HG02763 (cell line): ENCODE results near the gene ZFYVE28.

Experiments used
- ATAC-seq: cut with Tn5 transposase; IDR thresholded peaks from one replicate; pipeline ENCODE4 v1.9.1; 2021; ENCODE audit warnings: mild to moderate bottlenecking, moderate library complexity; ENCODE audit not compliant: unreplicated experiment

ZFYVE28 gene

DNA sequence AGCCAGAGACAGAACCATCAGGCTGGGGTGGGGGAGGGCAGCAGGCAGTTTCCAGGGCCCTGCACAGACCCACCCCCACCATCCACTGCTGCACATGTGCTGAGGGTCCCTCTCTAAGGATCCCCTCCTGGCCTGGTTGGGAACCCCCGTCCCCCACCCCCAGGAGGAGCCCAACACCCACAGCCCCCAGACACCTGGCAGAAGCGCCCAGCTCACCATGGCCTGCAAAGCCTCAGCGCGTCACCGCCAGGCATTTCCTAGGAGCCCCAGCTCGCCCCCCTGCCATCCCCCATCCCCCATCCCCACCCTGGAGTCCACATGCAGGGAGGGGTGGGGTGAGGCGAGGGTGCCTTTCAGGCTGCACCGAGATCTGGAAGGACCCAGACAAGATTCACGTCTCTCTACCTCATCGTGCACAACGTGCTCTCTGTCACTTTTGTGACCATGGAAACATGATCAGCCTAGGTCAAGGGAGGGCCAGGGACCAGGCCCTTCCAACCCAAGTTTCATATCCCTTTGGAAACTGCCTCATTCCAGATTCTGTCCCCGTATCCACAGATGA is 165.8 kb downstream of the ZFYVE28 start:
- no peak for ATAC-seq

DNA sequence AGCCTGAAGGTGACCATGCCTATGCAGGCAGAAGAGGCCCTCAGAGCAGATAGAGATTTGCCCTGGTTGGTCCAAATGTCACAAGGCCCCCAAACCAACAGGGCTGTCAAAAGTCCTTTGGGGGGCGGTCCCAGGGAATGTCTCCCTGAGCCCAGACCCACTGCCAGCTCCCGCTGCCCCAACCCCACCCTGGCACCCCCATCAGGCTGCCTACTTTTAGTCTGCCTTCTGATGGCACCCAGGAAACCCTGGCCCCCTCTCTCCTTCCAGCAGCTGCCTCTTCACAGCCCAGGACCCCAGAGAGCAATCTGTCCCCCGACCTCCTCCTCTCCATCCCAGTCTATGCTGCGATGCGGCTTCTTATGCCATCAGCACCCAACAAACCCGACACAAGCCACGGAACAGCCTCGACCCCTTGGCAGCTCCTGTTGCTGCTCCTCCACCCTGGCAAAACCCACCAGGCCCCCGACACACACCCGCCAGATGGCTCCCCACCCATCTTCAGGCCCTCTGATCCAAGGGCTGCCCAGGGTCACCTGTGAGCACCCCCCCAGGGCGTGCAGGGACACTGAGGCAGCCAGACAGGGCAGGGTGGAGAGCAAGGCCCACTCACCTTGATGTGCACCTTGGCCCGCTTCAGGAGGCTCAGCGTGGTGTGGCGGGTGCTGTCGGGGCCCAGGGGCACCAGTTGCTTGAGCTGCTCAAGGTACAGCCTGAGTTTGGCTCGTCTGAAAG is 166.5 kb downstream of the ZFYVE28 start:
- ATAC-seq: no peak

DNA sequence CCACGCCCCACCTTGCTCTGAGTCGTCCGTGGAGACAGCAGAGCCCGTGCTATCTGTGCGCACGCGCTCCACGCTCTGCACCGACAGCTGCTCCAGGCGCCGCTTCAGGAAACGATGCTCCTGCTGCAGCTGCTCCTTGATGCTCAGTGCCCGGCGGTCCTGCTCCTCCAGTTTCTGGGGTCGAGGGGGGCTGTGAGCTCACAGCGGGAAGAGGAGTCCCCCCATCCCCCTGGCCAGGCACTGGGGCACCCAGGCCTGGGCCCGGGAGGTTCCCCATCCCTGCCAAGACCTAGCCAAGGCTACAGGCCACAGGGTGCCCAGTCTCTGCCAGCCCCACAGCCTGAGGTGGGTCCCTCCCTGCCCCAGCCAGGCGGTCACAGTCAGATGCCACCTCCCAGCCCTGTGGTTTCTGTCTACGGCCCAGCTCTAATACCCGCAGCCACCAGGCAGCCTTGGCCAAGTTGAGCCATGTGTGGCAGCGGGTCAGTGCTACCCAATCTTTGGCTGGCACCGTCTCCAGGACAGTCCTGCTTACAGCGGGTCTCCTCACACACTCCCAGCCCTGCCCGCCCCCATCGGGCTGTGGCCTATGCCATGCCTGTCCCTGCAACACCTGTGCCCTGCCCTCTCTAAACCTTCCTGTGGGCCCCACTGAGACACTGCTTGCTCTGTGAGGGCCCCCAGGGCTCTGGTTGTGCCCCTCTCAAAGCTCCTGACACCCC is 167.2 kb downstream of the ZFYVE28 start:
- ATAC-seq: no peak

DNA sequence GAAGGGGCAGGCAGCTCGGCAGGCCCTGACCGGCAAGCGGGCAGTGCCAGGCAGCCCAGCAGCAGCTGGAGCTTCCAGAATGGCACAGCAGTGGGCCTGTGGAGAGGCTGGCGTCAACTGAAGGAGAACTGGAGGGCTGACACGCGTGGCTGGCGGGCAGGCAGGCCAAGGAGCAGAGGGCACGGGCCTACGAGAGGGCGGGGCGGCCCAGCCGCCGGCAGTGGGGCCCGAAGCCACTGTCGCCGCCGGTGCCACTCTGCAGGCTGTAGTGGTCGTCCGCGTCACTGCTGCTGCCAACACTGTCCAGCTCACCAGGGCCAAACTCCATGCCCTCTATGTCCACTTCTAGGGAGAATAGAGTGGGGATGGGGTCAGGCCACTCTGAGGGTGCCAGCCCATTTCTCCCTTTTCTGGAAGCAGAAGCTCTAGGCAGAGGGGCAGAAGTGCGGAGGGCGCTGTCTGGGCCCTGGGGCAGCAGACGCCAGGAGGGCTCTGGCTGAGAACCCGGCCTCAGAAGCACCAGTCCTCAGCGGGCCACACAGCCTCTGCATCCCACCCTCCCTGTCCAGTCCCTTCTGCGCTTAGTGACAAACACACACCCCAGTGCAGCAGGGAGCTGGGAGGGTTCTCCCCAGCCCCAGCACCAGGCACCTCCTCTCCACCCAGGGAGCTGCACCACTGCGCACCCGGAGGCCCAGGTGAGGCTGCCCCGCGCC is 167.9 kb downstream of the ZFYVE28 start:
- no peak for ATAC-seq

DNA sequence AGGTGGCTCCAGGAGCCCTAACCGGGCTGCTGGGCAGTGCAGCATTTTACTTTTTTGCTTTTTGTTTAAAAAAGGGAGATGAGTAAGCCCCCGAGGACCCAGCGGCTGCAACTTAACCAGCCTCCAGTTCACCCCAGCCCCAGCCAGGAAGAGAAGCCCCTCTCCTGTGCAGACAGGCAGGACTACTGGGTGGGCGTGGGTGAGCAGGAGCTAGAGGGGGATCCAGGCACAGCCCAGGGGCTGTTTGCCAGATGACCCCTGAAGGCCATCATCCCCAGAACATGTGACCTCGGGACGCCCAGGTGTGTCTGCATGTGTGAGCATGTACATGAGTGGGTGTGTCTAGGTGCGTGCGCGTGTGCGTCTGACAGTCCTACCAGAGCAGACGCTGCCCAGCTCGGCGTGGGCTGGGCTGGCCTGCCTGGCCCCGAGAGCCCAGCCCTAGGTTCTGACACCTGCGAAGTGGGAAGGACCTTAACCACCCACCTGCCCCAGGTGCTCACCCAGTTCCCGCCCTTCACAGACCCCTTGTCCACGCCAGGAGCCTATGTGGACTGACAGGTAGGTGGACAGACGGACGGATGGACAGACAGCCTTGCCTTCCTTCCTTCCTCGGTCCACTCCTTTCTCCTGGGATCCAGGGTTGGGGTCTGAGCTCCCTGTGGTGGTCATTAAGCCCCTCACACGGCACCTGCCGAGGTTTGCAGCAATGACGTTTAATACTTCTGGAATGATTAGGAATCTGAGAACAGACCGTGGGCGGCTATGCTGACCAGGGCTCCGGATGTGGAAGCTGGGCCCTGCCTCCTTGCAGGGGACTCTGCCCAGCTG is 168.7 kb downstream of the ZFYVE28 start:
- ATAC-seq: no peak

DNA sequence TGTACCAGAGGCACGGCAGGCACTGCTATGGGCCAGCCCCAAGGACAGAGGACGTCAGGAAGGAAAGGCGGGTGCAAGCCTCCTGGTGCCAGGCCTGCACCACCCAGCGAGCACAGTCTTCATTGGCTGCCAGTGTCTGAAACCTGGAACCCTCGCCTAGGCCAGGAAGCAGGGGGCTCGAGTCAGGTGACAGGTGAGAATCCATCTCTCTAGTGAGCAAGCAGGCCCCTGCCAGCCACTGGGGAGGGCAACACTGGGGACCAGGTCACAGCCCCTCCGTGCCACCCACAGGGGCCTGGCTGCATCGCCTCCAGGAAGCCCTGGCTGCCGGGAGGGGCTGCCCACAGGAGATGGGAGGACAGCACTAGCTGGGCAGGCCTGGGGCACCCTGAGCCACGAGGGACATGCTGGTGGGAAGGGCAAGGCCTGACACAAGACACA is 169.6 kb downstream of the ZFYVE28 start:
- ATAC-seq: no peak

DNA sequence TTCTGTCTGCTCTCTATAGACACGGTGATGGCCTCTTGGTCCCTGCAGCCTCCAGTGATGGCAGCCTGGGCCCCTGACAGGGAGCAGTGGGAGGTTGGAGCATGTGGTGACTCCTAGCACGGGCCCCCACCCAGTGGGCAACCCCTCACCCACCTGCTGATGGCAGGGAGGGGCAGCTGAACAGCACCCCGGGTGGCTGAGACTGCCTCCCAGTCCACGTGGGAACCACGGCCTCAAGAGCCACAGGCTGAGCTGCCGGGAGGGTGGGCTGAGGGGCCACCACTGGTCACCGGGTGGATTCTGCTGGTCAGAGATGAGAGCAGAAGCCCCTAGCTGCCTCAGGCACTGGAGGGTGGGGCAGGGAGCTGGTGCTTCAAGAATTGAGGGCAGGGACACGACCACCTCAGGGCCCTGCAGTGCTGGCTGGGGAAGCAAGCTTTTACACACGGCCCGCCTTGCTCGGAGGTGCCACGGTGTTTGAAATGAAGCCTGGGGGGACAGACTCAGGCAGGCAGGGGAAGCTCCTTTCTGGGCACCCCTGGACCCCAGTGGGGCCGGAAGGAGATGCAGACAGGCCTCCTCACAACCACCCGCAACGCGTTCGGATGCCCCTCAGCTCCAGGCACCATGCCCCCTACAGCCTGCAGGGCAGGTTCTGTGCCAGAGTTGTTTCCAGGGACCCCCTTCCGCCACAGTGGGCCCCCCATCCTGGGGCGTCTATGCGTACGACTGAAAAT is 170.2 kb downstream of the ZFYVE28 start:
- no peak for ATAC-seq

DNA sequence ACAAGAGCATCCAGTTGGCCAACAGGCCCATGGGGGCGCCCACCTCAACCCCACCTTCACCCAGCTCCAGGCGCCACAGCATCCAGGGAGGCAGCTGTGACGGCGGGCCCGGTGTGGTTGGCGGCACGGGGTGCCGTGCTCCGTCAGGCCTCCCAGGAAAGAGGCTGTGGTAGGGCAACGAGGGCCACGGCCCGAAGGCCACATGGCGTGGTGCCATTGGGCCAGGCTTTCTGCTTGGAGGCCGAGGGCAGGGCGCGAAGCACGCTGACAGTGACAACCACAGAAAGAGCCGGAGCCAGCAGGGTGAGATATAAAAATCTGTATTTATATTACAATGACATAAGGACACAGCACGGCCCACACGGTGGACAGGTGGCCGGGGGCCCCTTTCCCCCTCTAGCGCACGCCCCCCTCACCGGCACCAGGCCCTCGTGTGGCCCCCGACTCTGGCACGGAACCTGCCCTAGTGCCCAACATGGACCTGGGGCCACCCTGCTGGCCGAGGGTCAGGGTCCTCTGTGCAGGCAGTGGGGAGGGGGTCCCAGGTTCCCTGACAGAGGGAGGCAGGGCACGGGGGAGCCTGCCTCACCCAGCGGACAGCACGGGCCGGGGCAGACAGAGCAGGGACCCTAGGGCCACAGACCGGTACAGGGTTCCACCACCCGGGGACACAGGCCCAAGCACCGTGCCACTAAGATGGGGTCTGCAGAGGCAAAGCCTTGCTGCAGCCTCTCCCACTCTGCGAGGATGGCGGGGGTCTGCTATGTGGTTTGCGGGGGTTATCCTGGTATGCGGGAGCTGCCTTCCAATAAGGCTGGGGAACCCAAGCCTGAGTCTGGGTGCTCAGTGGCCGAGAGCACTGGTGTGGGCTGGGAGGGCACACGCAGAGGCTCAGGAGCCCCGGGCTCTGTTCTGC is 171.1 kb downstream of the ZFYVE28 start:
- no peak for ATAC-seq

DNA sequence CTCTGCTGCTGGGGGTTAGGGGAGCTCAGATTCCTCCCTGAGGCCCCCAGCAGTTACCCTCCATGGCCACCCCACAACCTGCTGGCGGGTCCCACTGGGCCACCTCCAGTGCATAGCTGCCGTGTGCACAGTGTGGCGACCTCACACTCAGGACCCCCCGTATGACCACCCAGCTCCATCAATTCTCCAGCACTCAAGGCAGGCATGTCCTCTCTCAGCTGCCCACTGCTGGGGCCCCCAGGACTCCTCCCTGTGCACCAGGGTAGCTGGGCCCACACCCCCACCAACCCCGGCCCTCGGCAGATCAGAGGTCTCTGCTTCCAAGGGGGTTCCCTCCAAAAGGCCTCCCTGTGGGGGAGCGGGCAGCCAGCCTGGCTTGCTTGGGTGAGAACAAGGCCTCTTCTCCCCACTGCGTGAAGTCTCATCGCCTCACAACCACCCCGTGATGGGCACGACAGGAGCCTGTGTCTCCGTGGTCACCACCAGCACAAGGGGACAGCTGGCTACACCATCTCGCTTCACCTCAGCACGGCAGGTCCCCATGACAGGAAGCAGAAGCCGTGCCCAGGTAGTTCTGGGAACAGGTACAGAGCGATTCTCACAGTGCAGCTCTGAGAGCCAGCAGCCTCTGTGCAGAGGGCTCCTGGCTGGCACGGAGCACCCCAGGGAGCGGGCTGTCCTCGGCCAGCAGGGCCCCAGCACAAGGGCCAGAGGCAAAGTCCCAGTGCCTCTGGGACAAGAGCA is 171.9 kb downstream of the ZFYVE28 start:
- no peak for ATAC-seq

DNA sequence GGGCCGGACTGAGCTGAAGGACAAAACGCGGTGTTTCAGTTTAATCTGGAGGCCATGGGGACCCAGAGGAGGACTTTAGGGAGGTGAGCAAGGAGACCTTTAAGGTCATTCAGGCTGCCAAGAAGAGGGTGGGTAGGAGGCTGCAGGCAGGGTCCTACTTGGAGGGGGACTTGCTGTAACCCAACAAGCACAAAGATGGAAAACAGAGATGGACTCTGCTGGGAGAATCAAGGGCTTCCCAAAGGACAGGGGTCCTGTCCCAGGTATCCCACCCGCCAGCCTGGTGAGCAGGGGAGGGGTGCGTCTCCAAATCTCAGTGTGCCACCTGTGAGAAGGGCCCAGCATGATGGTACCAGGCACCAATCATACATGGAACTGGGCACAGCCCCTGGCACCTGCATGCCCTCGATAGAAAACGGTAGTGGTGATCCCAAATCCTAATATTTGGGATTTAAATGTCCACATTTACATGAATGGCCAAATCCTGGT is 172.6 kb downstream of the ZFYVE28 start:
- no peak for ATAC-seq

DNA sequence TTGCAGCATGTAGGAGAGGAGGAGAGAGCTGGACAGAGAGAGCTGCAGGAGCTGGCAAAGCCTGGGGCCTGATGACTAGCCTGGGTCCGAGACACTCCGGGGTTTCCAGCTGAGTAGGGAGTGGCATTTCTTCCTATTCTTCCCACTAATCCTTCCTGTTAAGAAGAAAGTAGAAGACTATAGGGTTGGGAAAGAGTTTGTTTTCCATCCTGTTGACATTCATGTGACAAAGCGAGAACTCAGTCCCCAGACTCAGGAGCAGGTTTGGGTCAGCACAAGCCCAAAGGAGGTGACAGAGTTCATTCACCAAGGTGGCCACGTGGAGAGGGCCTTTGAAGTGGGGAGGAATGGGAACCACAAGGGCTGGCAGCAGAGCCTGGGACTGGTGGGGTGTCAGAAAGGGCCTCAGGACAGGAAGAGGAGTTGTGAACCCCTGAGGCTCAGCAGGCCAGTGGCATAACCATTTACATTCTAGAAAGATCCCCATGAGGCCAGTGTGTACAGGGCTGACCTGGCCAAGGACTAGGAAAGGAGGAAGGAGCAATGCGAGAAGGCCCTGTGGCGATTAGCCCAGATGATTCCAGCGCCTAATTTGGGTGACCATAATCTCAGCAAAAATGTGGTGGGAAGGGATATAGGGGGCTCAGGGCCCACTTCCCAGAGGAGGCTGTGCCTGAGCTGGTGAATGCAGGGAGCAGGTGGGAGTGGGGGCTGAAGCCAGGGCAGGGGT is 173.2 kb downstream of the ZFYVE28 start:
- ATAC-seq: no peak

DNA sequence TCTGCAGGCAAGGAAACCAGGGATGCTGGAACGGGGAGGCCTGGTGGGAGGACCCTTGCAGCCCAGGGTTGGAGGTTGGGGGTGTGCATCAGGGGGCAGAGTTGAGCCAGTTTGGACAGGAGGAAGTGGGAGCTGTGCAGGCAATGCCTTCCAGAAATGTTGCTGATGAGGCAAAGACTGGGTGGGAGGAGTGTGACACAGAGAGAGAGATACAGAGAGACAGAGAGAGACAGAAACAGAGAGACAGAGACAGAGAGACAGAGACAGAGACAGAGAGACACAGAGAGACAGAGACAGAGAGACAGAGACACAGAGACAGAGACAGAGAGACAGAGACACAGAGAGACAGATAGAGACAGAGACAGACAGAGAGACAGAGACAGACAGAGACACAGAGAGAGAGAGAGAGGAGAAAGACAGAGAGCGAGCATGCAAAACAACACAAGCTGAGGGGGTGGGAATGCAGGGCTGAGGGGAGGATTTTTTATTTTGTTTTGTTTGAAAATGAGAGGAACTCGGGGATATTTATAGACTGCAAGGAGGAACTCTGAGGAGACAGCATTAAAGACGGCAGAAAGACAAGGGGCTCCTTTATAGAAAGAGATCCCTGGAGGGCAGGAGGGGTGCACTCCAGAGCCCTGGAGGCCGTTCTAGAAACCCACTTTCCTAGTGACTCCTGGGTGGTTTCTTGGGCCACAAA is 174.6 kb downstream of the ZFYVE28 start:
- ATAC-seq: no peak

DNA sequence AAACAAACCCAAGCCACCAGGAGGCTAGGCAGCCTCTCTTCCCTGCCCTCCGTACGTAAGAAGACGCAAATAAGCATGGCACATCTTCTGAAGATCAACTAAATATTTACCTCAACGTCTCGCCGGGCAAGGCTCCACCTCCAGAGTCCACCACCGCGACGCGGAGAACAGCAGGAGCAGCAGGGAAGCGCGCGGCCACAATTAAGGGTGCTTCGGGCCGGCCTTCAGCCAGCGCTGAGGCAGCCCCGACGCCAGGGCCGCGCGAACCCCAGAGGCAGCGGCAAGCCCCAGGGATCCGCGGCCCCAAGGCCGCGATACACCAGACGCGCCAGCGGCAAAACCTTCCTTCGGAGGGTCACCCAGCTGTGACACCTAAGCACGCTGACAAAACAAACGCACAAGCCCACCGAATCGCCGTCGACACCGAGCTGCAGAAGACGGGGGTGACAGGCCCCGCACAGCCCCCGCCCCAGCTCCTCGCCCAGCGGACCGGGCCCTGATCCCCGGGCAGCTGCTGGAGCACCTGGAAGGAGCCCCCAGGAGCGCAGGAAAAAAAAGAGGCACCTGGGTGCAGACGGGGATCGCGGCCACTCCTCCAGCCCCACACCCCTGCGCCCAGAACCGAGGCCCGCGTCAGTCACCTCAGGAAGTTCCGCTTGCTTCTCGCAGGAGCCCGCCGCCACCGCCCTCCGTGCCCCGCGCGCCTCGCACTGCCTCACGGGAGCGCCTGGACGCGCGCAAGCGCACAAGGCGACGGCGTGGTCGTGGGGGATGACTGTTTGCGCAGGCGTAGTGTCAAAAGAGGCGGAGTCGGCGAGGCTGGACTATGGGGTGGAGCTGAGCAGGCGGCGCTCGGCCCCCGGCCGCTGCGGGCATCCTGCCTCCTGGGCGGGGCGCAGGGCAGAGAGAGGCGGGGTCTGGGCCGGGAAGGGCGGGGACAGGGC is 176.8 kb downstream of the ZFYVE28 start, which contains the start of the genes HAUS3 and POLN:
Gene HAUS3, minus strand, starts transcription at position 712 of the 944 bp plus-strand sequence. CDS start 1,175 bp downstream, outside the sequence.
Gene POLN, minus strand, starts transcription at position 712 of the 944 bp plus-strand sequence. CDS start 12,890 bp downstream, outside the sequence.
- peak; percentile 88 for ATAC-seq

DNA sequence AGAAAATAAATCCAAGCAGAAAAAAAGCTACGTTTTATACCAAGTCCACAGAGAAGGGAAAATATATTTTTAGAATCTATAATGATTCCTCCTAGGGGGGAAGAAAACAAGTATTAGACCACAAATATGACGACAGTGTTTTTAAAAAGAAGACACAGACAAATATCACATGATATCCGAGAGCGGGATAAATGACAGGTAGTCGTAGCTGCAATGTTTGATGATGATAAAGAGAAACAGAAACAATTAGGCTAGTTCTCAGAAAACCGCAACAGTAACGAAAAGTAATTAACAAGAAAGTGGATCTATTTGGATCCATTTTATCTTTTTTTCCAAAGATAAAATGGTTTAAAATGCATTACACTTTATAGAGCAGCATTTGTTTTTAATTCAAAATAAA is 177.4 kb downstream of the ZFYVE28 start:
- ATAC-seq: no peak

DNA sequence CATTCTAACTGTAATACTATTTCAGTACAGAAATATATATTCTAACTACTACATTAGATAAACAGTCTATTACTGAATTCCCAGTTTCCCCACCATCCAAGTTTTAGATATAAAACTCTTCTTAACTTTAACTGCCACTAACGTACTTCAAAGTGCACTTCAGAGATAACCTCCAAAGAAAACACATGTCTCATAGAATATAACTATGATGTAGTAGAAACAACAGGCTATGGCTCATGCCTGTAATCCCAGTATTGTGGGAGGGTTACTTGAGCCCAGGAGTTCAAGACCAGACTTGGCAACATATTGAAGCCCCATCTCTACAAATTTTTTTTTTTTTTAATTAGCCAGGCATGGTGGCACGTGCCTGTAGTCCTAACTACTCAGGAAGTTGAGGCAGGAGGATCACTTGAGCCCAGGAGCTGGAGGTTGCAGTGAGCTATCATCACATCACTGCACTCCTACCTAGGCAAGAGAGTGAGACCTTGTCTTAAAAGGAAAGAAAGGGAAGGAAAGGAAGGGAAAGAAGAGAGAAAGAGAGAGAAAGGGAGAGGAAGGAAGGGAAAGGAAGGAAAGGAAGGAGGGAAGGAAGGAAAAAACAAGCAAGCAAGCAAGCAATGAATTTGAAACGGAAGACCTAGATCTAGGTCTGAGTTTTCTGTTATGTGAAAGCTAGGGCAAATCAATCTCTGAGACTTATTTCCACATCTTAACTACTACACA is 181.3 kb downstream of the ZFYVE28 start:
- no peak for ATAC-seq
